Measurements from ENCODE around the gene ANKRD24.

- TF ChIP-seq CTCF (IDR thresholded peaks at IDR 0.05; ENCODE audit: insufficient read depth, low read length, poor library complexity, severe bottlenecking) (no peak), EZH2phosphoT487 (conservative IDR thresholded peaks at IDR 0.05; ENCODE audit: low read length) (no peak)
Measured at GRCh38 chr19:4144666-4145249, 37.7 kb upstream of the ANKRD24 start.
